Fibroblast of lung (primary cell): ENCODE measurements around the gene PPM1E. TPM values are rescaled to one million over a fixed set of nuclear protein-coding genes. Genes with fewer than 3 reads are reported as not detected.

ENCODE experiments used
- DNase-seq, 2 donors: peaks; one replicate each; pipeline versions ENCODE4 v3.0.0 to v3.0.0-alpha.2; 2010; ENCODE audit warnings: low read depth in 2 of 2
- H2AFZ ChIP-seq: 2 replicates; pipeline ENCODE4 v1.5.1; 2012; ENCODE audit warnings: low read length, control low read depth, inconsistent platforms
- H3K27ac ChIP-seq: 2 replicates; pipeline ENCODE4 v1.5.1; 2011; ENCODE audit warnings: low read length, control low read depth; ENCODE audit not compliant: insufficient read depth
- H3K27me3 ChIP-seq: 2 replicates; pipeline ENCODE4 v1.5.1; 2011; ENCODE audit warnings: mild to moderate bottlenecking, low read length; ENCODE audit not compliant: control insufficient read depth, insufficient read depth
- H3K36me3 ChIP-seq: 2 replicates; pipeline ENCODE4 v1.5.1; 2011; ENCODE audit warnings: low read length; ENCODE audit not compliant: control insufficient read depth, insufficient read depth
- H3K4me1 ChIP-seq: 2 replicates; pipeline ENCODE4 v1.5.1; 2011; ENCODE audit warnings: low read length; ENCODE audit not compliant: control insufficient read depth, insufficient read depth; ENCODE audit errors: extremely low read depth
- H3K4me2 ChIP-seq: 2 replicates; pipeline ENCODE4 v1.5.1; 2011; ENCODE audit warnings: low read length, control low read depth; ENCODE audit not compliant: insufficient read depth; ENCODE audit errors: extremely low read depth
- H3K4me3 ChIP-seq, 4 experiments: fragments of 200-600 bp in 1 of 4; sonication (generic) in 1 of 4; replicated peaks in 1 of 4; 2 replicates each; pipeline ENCODE4 v1.5.1; 2011 to 2016; ENCODE audit warnings: low read length in 4 of 4, low read depth in 3 of 4, mild to moderate bottlenecking in 3 of 4, control low read depth in 2 of 4, inconsistent platforms in 1 of 4, mixed read lengths in 1 of 4; ENCODE audit not compliant: insufficient read depth in 1 of 4; ENCODE audit errors: control extremely low read depth in 1 of 4
- H3K79me2 ChIP-seq: 2 replicates; pipeline ENCODE4 v1.5.1; 2012; ENCODE audit warnings: mild to moderate bottlenecking, low read length, inconsistent platforms; ENCODE audit not compliant: control insufficient read depth, insufficient read depth
- H3K9ac ChIP-seq: 2 replicates; pipeline ENCODE4 v1.5.1; 2011; ENCODE audit warnings: mild to moderate bottlenecking, low read length, control low read depth; ENCODE audit not compliant: insufficient read depth
- H3K9me3 ChIP-seq: 2 replicates; pipeline ENCODE4 v1.5.1; 2012; ENCODE audit warnings: low read depth, low read length; ENCODE audit not compliant: control insufficient read depth, insufficient read depth
- H4K20me1 ChIP-seq: 2 replicates; pipeline ENCODE4 v1.5.1; 2011; ENCODE audit warnings: low read length; ENCODE audit not compliant: control insufficient read depth, insufficient read depth; ENCODE audit errors: extremely low read depth
- CTCF ChIP-seq, 2 donors: IDR thresholded peaks in 1 of 2; conservative IDR thresholded peaks in 1 of 2; 1 replicate in 1 of 2; 2 replicates in 1 of 2; pipeline ENCODE4 v1.5.1; 2011 to 2012; ENCODE audit warnings: low read length in 2 of 2, control low read depth in 1 of 2, inconsistent platforms in 1 of 2, low read depth in 1 of 2, mild to moderate bottlenecking in 1 of 2
- EZH2 ChIP-seq: IDR thresholded peaks from 2 replicates; pipeline ENCODE4 v1.5.1; 2012; ENCODE audit warnings: low read length, control low read depth, mild to moderate bottlenecking; ENCODE audit errors: missing control alignments
- polyA plus RNA-seq, 2 donors: library from polyadenylated mRNA; depleted of rRNA in 1 of 2; stranded (reverse) in 1 of 2; unstranded in 1 of 2; fragments of >200 nt; gene quantifications; 2 replicates each; pipeline ENCODE4 v1.2.1, GENCODE V29; 2011 to 2012; ENCODE audit warnings: missing spikeins in 1 of 2
- total RNA-seq: library from RNA; depleted of rRNA; stranded (reverse); fragments of >200 nt; gene quantifications from 2 replicates; pipeline ENCODE4 v1.2.1, GENCODE V29; 2014

Gene PPM1E
- total and polyA plus RNA-seq, 2 donors (not counting 1 experiment from before 2014, with no cell fraction given) = 0.02 to 0.50 TPM

- Histone ChIP-seq H3K9ac (no peak overlapping the region), H3K4me1 (no peaks in the 10 kb centered on the region), H3K9me3 (no peaks in the 10 kb centered on the region), H4K20me1 (no peaks in the 10 kb centered on the region), H3K36me3 (no peaks in the 10 kb centered on the region), H3K27me3 (no peaks in the 10 kb centered on the region), H3K79me2 (no peaks in the 10 kb centered on the region), H3K4me2 (no peak overlapping the region), H2AFZ (no peak overlapping the region), H3K27ac (no peak overlapping the region), H3K4me3 (no peak overlapping the region)
- TF ChIP-seq EZH2 (no peak), CTCF (conservative IDR thresholded peaks at IDR 0.05 in 1 of 2, IDR thresholded peaks at IDR 0.05 in 1 of 2; ENCODE audit: low read depth in 1 of 2, low read length in 2 of 2) (no peak)
- DNase-seq = no peak
Observed at GRCh38 chr17:59011975-59012374, 256.3 kb downstream of the PPM1E start.

GRCh38 chr17:59018019-59018418 lies 262.4 kb downstream of the PPM1E start:
- Histone ChIP-seq H3K27ac (no peak overlapping the region), H2AFZ (no peak overlapping the region), H3K4me1 (no peaks in the 10 kb centered on the region), H3K9ac (no peak overlapping the region), H3K27me3 (no peaks in the 10 kb centered on the region), H3K36me3 (no peaks in the 10 kb centered on the region), H3K4me3 (no peak overlapping the region), H3K9me3 (no peaks in the 10 kb centered on the region), H3K79me2 (no peaks in the 10 kb centered on the region), H3K4me2 (no peak overlapping the region), H4K20me1 (no peaks in the 10 kb centered on the region)
- TF ChIP-seq CTCF (conservative IDR thresholded peaks at IDR 0.05 in 1 of 2, IDR thresholded peaks at IDR 0.05 in 1 of 2; ENCODE audit: low read depth in 1 of 2, low read length in 2 of 2) (no peak), EZH2 (no peak)
- no peak for DNase-seq

GRCh38 chr17:59024916-59025315 lies 269.3 kb downstream of the PPM1E start:
- Histone ChIP-seq H3K4me2 (no peak overlapping the region), H3K4me3 (no peak overlapping the region), H3K27ac (no peak overlapping the region), H3K4me1 (no peaks in the 10 kb centered on the region), H3K27me3 (no peaks in the 10 kb centered on the region), H3K9me3 (no peaks in the 10 kb centered on the region), H3K79me2 (no peaks in the 10 kb centered on the region), H2AFZ (no peak overlapping the region), H3K36me3 (peaks cover 2% of the 10 kb centered on the region), H3K9ac (no peak overlapping the region), H4K20me1 (no peaks in the 10 kb centered on the region)
- no peak for DNase-seq
- TF ChIP-seq CTCF (conservative IDR thresholded peaks at IDR 0.05 in 1 of 2, IDR thresholded peaks at IDR 0.05 in 1 of 2; ENCODE audit: low read depth in 1 of 2, low read length in 2 of 2) (no peak), EZH2 (no peak)
